A673 (cell line): ENCODE results near the gene HBEGF. TPM values are rescaled to one million over a fixed set of nuclear protein-coding genes. Genes with fewer than 3 reads are reported as not detected.

Experiments used
- BruUV-seq: library from RNA; stranded (reverse); fragments of 400-500 nt; replicated peaks from 2 replicates; lab custom pipeline; 2021; lab: Mats Ljungman, UMichigan
- CTCF ChIA-PET: fragments of 300-600 bp; sonication (Branson Sonifier 250); formaldehyde crosslinking; loops from one replicate; lab custom pipeline; 2022; ENCODE audit warnings: antibody characterized with exemption; lab: Charles Lee
- POLR2A ChIA-PET: fragments of 300-600 bp; sonication (Branson Sonifier 250); formaldehyde crosslinking; loops from one replicate; lab custom pipeline; 2022; ENCODE audit warnings: antibody characterized with exemption; ENCODE audit not compliant: low non-redundant PET; lab: Charles Lee
- DNase-seq: peaks from one replicate; pipeline ENCODE4 v3.0.0-alpha.2; 2015; ENCODE audit warnings: low spot score
- H3K27ac ChIP-seq: fragments of 200-600 bp; sonication (generic); 2 replicates; pipeline ENCODE4 v1.5.1; 2016; ENCODE audit warnings: mixed run types, low read depth, mild to moderate bottlenecking, mixed read lengths, antibody characterized with exemption, low read length; ENCODE audit not compliant: poor library complexity, severe bottlenecking
- H3K27me3 ChIP-seq: fragments of 200-600 bp; sonication (generic); replicated peaks from 2 replicates; pipeline ENCODE4 v1.6.1; 2017; ENCODE audit warnings: mixed run types, low read depth, mild to moderate bottlenecking, mixed read lengths, antibody characterized with exemption, low read length; ENCODE audit not compliant: insufficient read depth, poor library complexity
- H3K36me3 ChIP-seq: fragments of 200-600 bp; sonication (generic); 2 replicates; pipeline ENCODE4 v1.6.1; 2016; ENCODE audit warnings: mixed run types, mild to moderate bottlenecking, mixed read lengths, antibody characterized with exemption, low read length; ENCODE audit not compliant: insufficient read depth, poor library complexity, severe bottlenecking
- H3K4me1 ChIP-seq: fragments of 200-600 bp; sonication (generic); 2 replicates; pipeline ENCODE4 v1.6.1; 2017; ENCODE audit warnings: mixed run types, mild to moderate bottlenecking, mixed read lengths, antibody characterized with exemption, low read length; ENCODE audit not compliant: insufficient read depth, poor library complexity, severe bottlenecking
- H3K4me3 ChIP-seq: fragments of 200-600 bp; sonication (generic); 2 replicates; pipeline ENCODE4 v1.5.1; 2016; ENCODE audit warnings: low read depth, mixed run types, mild to moderate bottlenecking, mixed read lengths, low read length; ENCODE audit not compliant: poor library complexity, severe bottlenecking
- H3K9me3 ChIP-seq: fragments of 200-600 bp; sonication (generic); 2 replicates; pipeline ENCODE4 v1.6.1; 2016; ENCODE audit warnings: mixed run types, low read depth, mild to moderate bottlenecking, mixed read lengths, antibody characterized with exemption, low read length; ENCODE audit not compliant: poor library complexity, severe bottlenecking
- CTCF ChIP-seq: fragments of 300-800, 200-600 bp; sonication (generic); conservative IDR thresholded peaks from 2 replicates; pipeline ENCODE4 v1.5.1; 2017; ENCODE audit warnings: low read depth, mild to moderate bottlenecking, antibody characterized with exemption, low read length, moderate library complexity, mixed read lengths
- EZH2 ChIP-seq: fragments of 200-600 bp; sonication (generic); IDR thresholded peaks from 2 replicates; pipeline ENCODE4 v1.6.1; 2017; ENCODE audit warnings: borderline replicate concordance, low read depth, mild to moderate bottlenecking, mixed read lengths, antibody characterized with exemption, low read length; ENCODE audit not compliant: poor library complexity, severe bottlenecking
- intact Hi-C: fragments of 100-400 bp; cut with micrococcal nuclease; formaldehyde crosslinking; loops from one replicate; pipeline ENCODE4 v1.10.0; 2022; ENCODE audit not compliant: unreplicated experiment
- total RNA-seq: library from RNA; stranded (reverse); gene quantifications from 2 replicates; pipeline ENCODE4 v1.2.3, GENCODE V29; 2021

HBEGF gene
- total RNA-seq, 1 experiment from 2014 or later: 14.7 TPM

- CTCF ChIA-PET: no interaction called here
- POLR2A ChIA-PET: no interaction called here
- TF ChIP-seq CTCF: no peak
- TF ChIP-seq EZH2: no peak
- DNase-seq: no peak
- Histone ChIP-seq H3K4me1 (peaks cover 36% of the 10 kb centered on the region), H3K9me3 (no peaks in the 10 kb centered on the region), H3K36me3 (no peaks in the 10 kb centered on the region), H3K27ac (peak overlapping the region; percentile 80), H3K27me3 (no peaks in the 10 kb centered on the region), H3K4me3 (no peak overlapping the region)
- intact Hi-C loops: no loop called here
- no TSS peak for BruUV-seq
Observed at GRCh38 chr5:140342896-140343295, 3.5 kb downstream of the HBEGF start.

DNA sequence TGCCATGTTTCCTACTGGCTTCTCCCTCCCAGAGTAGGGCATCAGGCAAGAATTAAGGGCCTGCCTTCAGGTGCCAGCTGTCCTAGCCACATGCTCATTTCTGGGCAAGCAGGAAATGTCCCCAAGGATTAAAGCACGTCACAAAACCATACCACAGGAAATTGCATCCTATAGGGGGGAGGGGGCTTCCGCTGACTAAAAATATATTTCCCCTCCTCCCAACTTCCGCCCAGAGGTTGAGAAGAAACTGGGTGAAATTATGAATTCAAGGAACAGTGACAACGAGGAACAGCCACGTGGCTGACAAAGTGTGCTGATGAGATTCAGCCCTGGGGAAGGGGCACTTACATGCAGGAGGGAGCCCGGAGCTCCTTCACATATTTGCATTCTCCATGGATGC is 4.1 kb downstream of the HBEGF start:
- Histone ChIP-seq H3K4me1 (peaks cover 34% of the 10 kb centered on the region), H3K27ac (peak overlapping the region; percentile 80), H3K27me3 (no peaks in the 10 kb centered on the region), H3K4me3 (no peak overlapping the region), H3K9me3 (no peaks in the 10 kb centered on the region), H3K36me3 (no peaks in the 10 kb centered on the region)
- peak; percentile 81 for DNase-seq
- POLR2A ChIA-PET: interaction anchor here (0.5 kb wide), 1 partner anchor 81 kb away, joined by 3 read pairs; no protein-coding TSS in a partner anchor
- intact Hi-C loops: no loop called here
- CTCF ChIA-PET: no interaction called here
- no TSS peak for BruUV-seq
- no peak for TF ChIP-seq EZH2
- TF ChIP-seq CTCF: no peak

- ChIA-PET POLR2A (interaction anchor here (0.5 kb wide), 1 partner anchor 80 kb away, joined by 3 read pairs; no protein-coding TSS in a partner anchor), CTCF (no interaction called here)
- H3K27ac ChIP-seq: peak overlapping the region; percentile 80
- no peaks in the 10 kb centered on the region for H3K9me3 ChIP-seq
- H3K4me3 ChIP-seq: no peak overlapping the region
- H3K27me3 ChIP-seq: no peaks in the 10 kb centered on the region
- no TSS peak for BruUV-seq
- no peak for DNase-seq
- H3K36me3 ChIP-seq: no peaks in the 10 kb centered on the region
- TF ChIP-seq CTCF (no peak), EZH2 (no peak)
- intact Hi-C loops: no loop called here
- peaks cover 27% of the 10 kb centered on the region for H3K4me1 ChIP-seq
Observed at GRCh38 chr5:140341591-140341990, 4.8 kb downstream of the HBEGF start.
